ENCODE data around the gene PADI1.

PADI1 gene, protein sequence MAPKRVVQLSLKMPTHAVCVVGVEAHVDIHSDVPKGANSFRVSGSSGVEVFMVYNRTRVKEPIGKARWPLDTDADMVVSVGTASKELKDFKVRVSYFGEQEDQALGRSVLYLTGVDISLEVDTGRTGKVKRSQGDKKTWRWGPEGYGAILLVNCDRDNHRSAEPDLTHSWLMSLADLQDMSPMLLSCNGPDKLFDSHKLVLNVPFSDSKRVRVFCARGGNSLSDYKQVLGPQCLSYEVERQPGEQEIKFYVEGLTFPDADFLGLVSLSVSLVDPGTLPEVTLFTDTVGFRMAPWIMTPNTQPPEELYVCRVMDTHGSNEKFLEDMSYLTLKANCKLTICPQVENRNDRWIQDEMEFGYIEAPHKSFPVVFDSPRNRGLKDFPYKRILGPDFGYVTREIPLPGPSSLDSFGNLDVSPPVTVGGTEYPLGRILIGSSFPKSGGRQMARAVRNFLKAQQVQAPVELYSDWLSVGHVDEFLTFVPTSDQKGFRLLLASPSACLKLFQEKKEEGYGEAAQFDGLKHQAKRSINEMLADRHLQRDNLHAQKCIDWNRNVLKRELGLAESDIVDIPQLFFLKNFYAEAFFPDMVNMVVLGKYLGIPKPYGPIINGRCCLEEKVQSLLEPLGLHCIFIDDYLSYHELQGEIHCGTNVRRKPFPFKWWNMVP

DNA sequence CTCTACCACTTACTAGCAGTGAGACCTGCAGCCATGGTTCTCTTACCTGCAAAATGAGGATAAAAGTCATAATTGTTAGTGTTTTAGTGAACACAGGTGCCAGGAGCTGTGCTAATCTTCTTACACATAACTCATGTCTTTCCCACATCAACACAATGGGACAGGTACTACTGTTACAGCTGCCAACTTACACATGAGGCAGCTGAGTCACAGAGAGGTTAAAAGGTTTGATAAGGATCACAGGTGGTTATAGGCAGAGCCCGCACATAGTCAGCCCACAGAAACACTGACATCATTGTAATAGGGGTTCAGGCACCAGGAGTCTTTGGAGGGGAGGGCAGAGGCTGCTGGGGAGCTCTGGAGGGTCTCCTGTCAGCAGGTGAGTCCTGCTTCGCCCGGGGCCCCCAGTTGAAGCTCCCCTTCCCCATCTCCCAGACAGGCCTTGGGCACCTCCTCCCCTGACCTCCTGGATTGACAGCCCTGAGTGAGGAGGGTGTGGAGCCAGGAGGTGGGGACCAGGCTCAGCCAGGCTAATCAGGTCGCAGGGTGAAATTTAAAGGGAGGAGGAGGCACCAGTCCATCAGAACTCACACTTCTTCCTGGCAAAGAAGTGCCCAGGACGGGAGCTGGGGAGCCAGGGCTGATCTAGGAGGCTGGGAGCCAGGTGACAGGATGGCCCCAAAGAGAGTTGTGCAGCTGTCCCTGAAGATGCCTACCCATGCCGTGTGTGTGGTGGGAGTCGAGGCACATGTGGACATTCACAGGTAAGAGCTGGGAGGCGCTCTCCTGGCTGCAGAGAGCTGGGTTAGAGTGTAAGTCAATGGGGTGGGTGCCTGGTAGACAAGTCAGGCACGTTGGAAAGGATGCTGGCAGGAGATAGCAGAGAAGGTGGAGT, at the start of gene PADI1:
TSS of gene PADI1 (plus strand) at position 583 of the 895 bp plus-strand sequence. CDS start at position 673, 90 bp downstream.
- Histone ChIP-seq H4K20me1 (ENCODE audit: low read depth, low read length) (no peaks in the 10 kb centered on the region), H3K79me2 (ENCODE audit: insufficient read depth, low read length) (no peaks in the 10 kb centered on the region), H3K4me2 (ENCODE audit: low read depth, low read length, poor library complexity, severe bottlenecking) (no peak within 1 kb of the TSS), H3F3A (ENCODE audit: insufficient read depth) (no peaks in the 10 kb centered on the region), H3K9me3 (ENCODE audit: insufficient read depth, low read length) (no peaks in the 10 kb centered on the region), H3K4me3 (ENCODE audit: insufficient read depth, low read length, poor library complexity, severe bottlenecking) (no peak within 1 kb of the TSS), H3K9ac (ENCODE audit: low read length) (no peak within 1 kb of the TSS), H3K9me2 (replicated peaks; ENCODE audit: insufficient read depth, low read length) (no peaks in the 10 kb centered on the region), H2AFZ (ENCODE audit: low read depth, low read length, severe bottlenecking) (no peak within 1 kb of the TSS), H3K27me3 (ENCODE audit: low read length) (no peaks in the 10 kb centered on the region), H3K27ac (ENCODE audit: low read depth, low read length) (no peak within 1 kb of the TSS), H3K36me3 (ENCODE audit: low read length) (no peaks in the 10 kb centered on the region)
- TF ChIP-seq, protein P1, sequence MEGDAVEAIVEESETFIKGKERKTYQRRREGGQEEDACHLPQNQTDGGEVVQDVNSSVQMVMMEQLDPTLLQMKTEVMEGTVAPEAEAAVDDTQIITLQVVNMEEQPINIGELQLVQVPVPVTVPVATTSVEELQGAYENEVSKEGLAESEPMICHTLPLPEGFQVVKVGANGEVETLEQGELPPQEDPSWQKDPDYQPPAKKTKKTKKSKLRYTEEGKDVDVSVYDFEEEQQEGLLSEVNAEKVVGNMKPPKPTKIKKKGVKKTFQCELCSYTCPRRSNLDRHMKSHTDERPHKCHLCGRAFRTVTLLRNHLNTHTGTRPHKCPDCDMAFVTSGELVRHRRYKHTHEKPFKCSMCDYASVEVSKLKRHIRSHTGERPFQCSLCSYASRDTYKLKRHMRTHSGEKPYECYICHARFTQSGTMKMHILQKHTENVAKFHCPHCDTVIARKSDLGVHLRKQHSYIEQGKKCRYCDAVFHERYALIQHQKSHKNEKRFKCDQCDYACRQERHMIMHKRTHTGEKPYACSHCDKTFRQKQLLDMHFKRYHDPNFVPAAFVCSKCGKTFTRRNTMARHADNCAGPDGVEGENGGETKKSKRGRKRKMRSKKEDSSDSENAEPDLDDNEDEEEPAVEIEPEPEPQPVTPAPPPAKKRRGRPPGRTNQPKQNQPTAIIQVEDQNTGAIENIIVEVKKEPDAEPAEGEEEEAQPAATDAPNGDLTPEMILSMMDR (IDR thresholded peaks at IDR 0.05; ENCODE audit: insufficient read depth, low read length, poor library complexity, severe bottlenecking) = no peak
- TF ChIP-seq EZH2phosphoT487 (conservative IDR thresholded peaks at IDR 0.05; ENCODE audit: low read length) = no peak

DNA sequence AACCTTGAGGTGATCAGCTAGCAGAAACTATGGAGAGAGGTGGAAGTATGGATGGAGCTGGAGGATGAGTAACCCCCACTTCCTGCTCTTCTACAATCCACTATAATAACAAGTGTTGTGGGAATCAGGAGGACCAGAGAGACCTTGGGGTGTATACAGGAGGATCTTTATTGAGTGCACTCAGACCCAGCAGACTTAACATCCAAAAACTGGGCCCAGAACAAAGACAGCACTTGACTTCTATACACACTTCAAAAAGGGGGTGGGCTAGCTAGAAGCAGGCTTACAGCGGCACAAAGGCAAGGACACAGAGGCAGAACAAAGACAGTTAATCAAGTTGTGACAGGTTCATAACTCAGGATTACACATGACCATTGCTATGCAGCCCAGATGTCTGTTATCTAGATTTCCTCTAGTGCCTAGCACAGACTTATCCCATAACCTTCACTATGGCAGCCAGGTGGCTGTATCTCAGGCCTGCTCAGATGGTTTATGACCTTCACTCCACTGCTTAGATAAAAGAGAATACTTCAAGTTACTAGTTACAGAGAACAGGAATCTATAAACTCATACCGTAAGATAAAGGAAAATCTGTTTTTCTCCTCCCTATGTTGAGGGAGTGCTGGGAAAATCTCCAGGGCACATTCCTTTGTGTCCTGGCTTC, 49.5 kb upstream of the PADI1 start:
- Histone ChIP-seq H3K27ac (ENCODE audit: low read depth, low read length) (no peak overlapping the region), H3K79me2 (ENCODE audit: insufficient read depth, low read length) (no peaks in the 10 kb centered on the region), H3K9me2 (replicated peaks; ENCODE audit: insufficient read depth, low read length) (no peaks in the 10 kb centered on the region), H4K20me1 (ENCODE audit: low read depth, low read length) (no peaks in the 10 kb centered on the region), H3K4me2 (ENCODE audit: low read depth, low read length, poor library complexity, severe bottlenecking) (no peak overlapping the region), H2AFZ (ENCODE audit: low read depth, low read length, severe bottlenecking) (no peak overlapping the region), H3F3A (ENCODE audit: insufficient read depth) (no peaks in the 10 kb centered on the region), H3K9me3 (ENCODE audit: insufficient read depth, low read length) (no peaks in the 10 kb centered on the region), H3K9ac (ENCODE audit: low read length) (no peak overlapping the region), H3K36me3 (ENCODE audit: low read length) (no peaks in the 10 kb centered on the region), H3K4me3 (ENCODE audit: insufficient read depth, low read length, poor library complexity, severe bottlenecking) (no peak overlapping the region), H3K27me3 (ENCODE audit: low read length) (no peaks in the 10 kb centered on the region)
- no peak for TF ChIP-seq EZH2phosphoT487 (conservative IDR thresholded peaks at IDR 0.05; ENCODE audit: low read length)
- TF ChIP-seq, protein P1 (IDR thresholded peaks at IDR 0.05; ENCODE audit: insufficient read depth, low read length, poor library complexity, severe bottlenecking) = no peak

DNA sequence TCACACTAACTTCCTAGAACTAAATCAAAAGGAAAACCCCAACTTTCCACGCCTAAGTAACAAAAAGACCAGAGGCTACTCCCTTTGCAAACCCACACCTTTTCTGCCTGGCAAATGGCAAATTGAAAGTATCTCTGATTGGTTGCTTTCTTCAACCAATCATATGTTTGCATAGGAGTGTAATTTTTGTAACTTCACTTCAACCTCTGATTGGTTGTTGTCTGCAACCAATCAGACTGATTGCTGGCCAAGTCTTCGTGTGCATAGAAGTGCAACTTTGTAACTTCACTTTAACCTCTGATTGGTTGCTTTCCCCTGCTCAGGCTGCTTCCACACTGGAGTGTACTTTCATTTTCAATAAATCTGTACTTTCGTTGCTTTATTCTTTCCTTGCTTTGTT, 48.8 kb upstream of the PADI1 start:
- TF ChIP-seq, protein P1 (IDR thresholded peaks at IDR 0.05; ENCODE audit: insufficient read depth, low read length, poor library complexity, severe bottlenecking) = no peak
- TF ChIP-seq EZH2phosphoT487 (conservative IDR thresholded peaks at IDR 0.05; ENCODE audit: low read length) = no peak
- Histone ChIP-seq H3K9me3 (ENCODE audit: insufficient read depth, low read length) (no peaks in the 10 kb centered on the region), H3K9ac (ENCODE audit: low read length) (no peak overlapping the region), H3K27ac (ENCODE audit: low read depth, low read length) (no peak overlapping the region), H3K36me3 (ENCODE audit: low read length) (no peaks in the 10 kb centered on the region), H3K4me3 (ENCODE audit: insufficient read depth, low read length, poor library complexity, severe bottlenecking) (no peak overlapping the region), H3F3A (ENCODE audit: insufficient read depth) (no peaks in the 10 kb centered on the region), H3K27me3 (ENCODE audit: low read length) (no peaks in the 10 kb centered on the region), H3K4me2 (ENCODE audit: low read depth, low read length, poor library complexity, severe bottlenecking) (no peak overlapping the region), H2AFZ (ENCODE audit: low read depth, low read length, severe bottlenecking) (no peak overlapping the region), H4K20me1 (ENCODE audit: low read depth, low read length) (no peaks in the 10 kb centered on the region), H3K9me2 (replicated peaks; ENCODE audit: insufficient read depth, low read length) (no peaks in the 10 kb centered on the region), H3K79me2 (ENCODE audit: insufficient read depth, low read length) (no peaks in the 10 kb centered on the region)

Data from SU-DHL-6 (cell line).